Liver (tissue), 3 donors: ENCODE measurements around the gene KLHL30.

Source experiments
- GABPA ChIP-seq, 2 donors: IDR thresholded peaks in 1 of 2; conservative IDR thresholded peaks in 1 of 2; 2 replicates each; pipeline ENCODE4 v1.6.1; 2016; ENCODE audit warnings: antibody characterized with exemption in 2 of 2, mild to moderate bottlenecking in 1 of 2, moderate library complexity in 1 of 2
- JUND ChIP-seq, 2 donors: IDR thresholded peaks; 2 replicates each; pipeline ENCODE4 v1.6.1; 2016; ENCODE audit warnings: antibody characterized with exemption in 2 of 2
- NR2F2 ChIP-seq: IDR thresholded peaks from 2 replicates; pipeline ENCODE4 v1.6.1; 2016; ENCODE audit warnings: antibody characterized with exemption
- RAD21 ChIP-seq, 2 donors: IDR thresholded peaks; 2 replicates each; pipeline ENCODE4 v1.6.1; 2016; ENCODE audit warnings: antibody characterized with exemption in 2 of 2, mild to moderate bottlenecking in 2 of 2
- RXRA ChIP-seq, 2 donors: IDR thresholded peaks; 2 replicates each; pipeline ENCODE4 v1.6.1; 2017 to 2018; ENCODE audit warnings: antibody characterized with exemption in 2 of 2, mild to moderate bottlenecking in 1 of 2
- YY1 ChIP-seq: IDR thresholded peaks from 2 replicates; pipeline ENCODE4 v1.6.1; 2016; ENCODE audit warnings: antibody characterized with exemption, mild to moderate bottlenecking
- TF ChIP-seq, protein P1 (sequence below): fragments of 150-350 bp; IDR thresholded peaks from 2 replicates; pipeline ENCODE4 v1.5.1; 2017; ENCODE audit warnings: improper control_type of control experiment, low read depth, low read length; ENCODE audit not compliant: missing input control
- TF ChIP-seq, protein P2 (sequence below): IDR thresholded peaks from 2 replicates; pipeline ENCODE4 v1.6.1; 2016; ENCODE audit warnings: antibody characterized with exemption
- TF ChIP-seq, protein P3 (sequence below): IDR thresholded peaks from 2 replicates; pipeline ENCODE4 v1.6.1; 2016; ENCODE audit warnings: antibody characterized with exemption
- TF ChIP-seq, protein P4 (sequence below): IDR thresholded peaks from 2 replicates; pipeline ENCODE4 v1.6.1; 2016; ENCODE audit warnings: antibody characterized with exemption
- TF ChIP-seq, protein P5 (sequence below): IDR thresholded peaks from 2 replicates; pipeline ENCODE4 v1.6.1; 2016; ENCODE audit warnings: antibody characterized with exemption, mild to moderate bottlenecking
- donor health status: healthy.
- donor health status: healthy.

DNA sequence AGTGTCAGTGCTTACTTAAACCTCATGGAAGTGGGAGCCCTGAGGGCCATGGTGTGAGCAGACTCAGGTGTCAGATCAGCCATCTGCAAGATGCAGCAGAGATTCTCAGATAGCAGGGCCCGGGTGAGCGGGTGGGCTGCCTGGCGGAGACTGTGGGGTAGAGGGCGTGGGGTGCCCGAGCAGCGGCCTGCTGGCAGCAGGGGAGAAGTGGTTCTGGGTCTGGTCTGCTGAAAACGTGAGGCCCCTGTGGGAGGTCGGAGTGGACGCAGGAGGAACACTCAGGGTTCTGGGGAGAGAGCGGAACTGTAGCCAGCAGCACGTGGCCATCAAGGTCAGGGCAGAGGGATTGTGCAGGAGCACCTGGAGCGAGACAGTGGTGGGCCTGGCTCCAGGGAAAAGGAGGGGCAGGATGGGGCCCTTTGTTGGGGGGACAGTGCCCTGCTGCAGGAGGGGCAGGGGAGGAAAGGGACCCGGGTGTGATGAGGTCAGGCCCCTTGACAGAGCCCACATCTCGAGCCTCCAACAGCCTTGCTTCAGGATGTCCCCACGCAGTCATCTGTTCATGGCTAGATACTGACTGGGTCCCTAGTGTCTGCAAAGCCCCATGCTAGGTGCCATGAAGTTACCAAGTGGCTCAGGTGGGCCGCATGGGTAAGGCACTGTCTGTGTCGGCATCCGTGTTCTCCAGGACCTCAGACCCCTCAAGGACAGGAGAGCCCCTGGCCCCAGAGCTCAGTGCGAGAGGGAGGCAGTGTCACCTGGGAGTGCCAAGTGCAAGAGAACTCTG, 41.1 kb upstream of the KLHL30 start:
- TF ChIP-seq, protein P1, sequence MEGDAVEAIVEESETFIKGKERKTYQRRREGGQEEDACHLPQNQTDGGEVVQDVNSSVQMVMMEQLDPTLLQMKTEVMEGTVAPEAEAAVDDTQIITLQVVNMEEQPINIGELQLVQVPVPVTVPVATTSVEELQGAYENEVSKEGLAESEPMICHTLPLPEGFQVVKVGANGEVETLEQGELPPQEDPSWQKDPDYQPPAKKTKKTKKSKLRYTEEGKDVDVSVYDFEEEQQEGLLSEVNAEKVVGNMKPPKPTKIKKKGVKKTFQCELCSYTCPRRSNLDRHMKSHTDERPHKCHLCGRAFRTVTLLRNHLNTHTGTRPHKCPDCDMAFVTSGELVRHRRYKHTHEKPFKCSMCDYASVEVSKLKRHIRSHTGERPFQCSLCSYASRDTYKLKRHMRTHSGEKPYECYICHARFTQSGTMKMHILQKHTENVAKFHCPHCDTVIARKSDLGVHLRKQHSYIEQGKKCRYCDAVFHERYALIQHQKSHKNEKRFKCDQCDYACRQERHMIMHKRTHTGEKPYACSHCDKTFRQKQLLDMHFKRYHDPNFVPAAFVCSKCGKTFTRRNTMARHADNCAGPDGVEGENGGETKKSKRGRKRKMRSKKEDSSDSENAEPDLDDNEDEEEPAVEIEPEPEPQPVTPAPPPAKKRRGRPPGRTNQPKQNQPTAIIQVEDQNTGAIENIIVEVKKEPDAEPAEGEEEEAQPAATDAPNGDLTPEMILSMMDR = no peak
- TF ChIP-seq, protein P2, sequence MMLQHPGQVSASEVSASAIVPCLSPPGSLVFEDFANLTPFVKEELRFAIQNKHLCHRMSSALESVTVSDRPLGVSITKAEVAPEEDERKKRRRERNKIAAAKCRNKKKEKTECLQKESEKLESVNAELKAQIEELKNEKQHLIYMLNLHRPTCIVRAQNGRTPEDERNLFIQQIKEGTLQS = no peak
- no peak for TF ChIP-seq YY1
- TF ChIP-seq, protein P3, sequence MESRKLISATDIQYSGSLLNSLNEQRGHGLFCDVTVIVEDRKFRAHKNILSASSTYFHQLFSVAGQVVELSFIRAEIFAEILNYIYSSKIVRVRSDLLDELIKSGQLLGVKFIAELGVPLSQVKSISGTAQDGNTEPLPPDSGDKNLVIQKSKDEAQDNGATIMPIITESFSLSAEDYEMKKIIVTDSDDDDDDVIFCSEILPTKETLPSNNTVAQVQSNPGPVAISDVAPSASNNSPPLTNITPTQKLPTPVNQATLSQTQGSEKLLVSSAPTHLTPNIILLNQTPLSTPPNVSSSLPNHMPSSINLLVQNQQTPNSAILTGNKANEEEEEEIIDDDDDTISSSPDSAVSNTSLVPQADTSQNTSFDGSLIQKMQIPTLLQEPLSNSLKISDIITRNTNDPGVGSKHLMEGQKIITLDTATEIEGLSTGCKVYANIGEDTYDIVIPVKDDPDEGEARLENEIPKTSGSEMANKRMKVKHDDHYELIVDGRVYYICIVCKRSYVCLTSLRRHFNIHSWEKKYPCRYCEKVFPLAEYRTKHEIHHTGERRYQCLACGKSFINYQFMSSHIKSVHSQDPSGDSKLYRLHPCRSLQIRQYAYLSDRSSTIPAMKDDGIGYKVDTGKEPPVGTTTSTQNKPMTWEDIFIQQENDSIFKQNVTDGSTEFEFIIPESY = no peak
- TF ChIP-seq, protein P4, sequence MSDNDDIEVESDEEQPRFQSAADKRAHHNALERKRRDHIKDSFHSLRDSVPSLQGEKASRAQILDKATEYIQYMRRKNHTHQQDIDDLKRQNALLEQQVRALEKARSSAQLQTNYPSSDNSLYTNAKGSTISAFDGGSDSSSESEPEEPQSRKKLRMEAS = no peak
- TF ChIP-seq, protein P5, sequence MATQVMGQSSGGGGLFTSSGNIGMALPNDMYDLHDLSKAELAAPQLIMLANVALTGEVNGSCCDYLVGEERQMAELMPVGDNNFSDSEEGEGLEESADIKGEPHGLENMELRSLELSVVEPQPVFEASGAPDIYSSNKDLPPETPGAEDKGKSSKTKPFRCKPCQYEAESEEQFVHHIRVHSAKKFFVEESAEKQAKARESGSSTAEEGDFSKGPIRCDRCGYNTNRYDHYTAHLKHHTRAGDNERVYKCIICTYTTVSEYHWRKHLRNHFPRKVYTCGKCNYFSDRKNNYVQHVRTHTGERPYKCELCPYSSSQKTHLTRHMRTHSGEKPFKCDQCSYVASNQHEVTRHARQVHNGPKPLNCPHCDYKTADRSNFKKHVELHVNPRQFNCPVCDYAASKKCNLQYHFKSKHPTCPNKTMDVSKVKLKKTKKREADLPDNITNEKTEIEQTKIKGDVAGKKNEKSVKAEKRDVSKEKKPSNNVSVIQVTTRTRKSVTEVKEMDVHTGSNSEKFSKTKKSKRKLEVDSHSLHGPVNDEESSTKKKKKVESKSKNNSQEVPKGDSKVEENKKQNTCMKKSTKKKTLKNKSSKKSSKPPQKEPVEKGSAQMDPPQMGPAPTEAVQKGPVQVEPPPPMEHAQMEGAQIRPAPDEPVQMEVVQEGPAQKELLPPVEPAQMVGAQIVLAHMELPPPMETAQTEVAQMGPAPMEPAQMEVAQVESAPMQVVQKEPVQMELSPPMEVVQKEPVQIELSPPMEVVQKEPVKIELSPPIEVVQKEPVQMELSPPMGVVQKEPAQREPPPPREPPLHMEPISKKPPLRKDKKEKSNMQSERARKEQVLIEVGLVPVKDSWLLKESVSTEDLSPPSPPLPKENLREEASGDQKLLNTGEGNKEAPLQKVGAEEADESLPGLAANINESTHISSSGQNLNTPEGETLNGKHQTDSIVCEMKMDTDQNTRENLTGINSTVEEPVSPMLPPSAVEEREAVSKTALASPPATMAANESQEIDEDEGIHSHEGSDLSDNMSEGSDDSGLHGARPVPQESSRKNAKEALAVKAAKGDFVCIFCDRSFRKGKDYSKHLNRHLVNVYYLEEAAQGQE = no peak
- no peak for TF ChIP-seq GABPA (IDR thresholded peaks at IDR 0.05 in 1 of 2, conservative IDR thresholded peaks at IDR 0.05 in 1 of 2)
- no peak for TF ChIP-seq JUND (IDR thresholded peaks at IDR 0.05)
- TF ChIP-seq RXRA (IDR thresholded peaks at IDR 0.05) = no peak
- no peak for TF ChIP-seq RAD21 (IDR thresholded peaks at IDR 0.05)
- no peak for TF ChIP-seq NR2F2
